ENCODE data around the gene PHYHIPL. TPM values are rescaled to one million over a fixed set of nuclear protein-coding genes. Genes with fewer than 3 reads are reported as not detected.

Gene PHYHIPL
- total RNA-seq, 2 experiments from 2014 or later: not detected

GRCh38 chr10:59173414-59173813, 3.0 kb upstream of the PHYHIPL start:
- H3K36me3 Mint-ChIP-seq (ENCODE audit: low read depth): peaks cover 4% of the 10 kb centered on the region
- DNase-seq: no peak
- ChIA-PET CTCF (no interaction called here), POLR2A (no interaction called here)
- H3K27ac Mint-ChIP-seq: no peak overlapping the region
- H3K4me3 Mint-ChIP-seq: no peak overlapping the region
- H3K27me3 Mint-ChIP-seq: peaks cover 14% of the 10 kb centered on the region
- H3K4me1 Mint-ChIP-seq: peaks cover 4% of the 10 kb centered on the region
- no peaks in the 10 kb centered on the region for H3K9me3 Mint-ChIP-seq

DNA sequence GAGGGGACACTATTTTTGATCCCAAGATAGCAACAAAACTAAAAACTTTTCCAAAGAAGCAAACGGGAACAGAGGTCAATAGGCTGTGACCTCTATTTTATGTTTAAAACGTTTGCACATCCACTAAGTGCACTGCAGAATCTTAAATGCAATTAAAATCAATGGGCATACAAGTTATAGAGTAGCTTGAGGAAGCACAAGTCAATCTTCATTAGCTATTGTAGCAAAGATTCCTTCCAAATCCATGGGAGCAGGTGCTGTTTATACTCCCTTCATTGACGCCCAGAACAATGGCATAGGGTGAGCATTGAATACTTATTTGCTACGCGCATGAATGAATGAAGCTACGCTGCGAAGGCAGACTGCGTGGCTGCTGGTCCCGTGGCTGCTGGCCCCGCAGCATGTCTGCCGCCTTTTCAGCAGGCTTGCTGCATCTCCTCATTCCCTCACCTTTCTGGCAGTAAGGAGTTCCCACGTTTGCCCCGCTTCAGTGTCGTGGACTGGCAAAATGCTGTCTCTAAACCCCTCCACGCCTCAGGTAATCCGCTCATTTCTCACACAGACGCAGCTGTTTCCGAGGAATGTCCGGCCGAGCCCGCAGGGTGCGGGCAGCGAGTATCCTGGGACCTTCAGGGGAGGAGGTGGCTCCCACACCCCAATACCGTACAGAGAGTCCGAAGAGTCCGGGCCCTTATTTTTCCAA, 754 bp upstream of the PHYHIPL start:
- peaks cover 4% of the 10 kb centered on the region for H3K36me3 Mint-ChIP-seq (ENCODE audit: low read depth)
- H3K4me3 Mint-ChIP-seq: no peak overlapping the region
- H3K27me3 Mint-ChIP-seq: peaks cover 14% of the 10 kb centered on the region
- H3K4me1 Mint-ChIP-seq: peaks cover 4% of the 10 kb centered on the region
- H3K9me3 Mint-ChIP-seq: no peaks in the 10 kb centered on the region
- DNase-seq: no peak
- POLR2A ChIA-PET: no interaction called here
- H3K27ac Mint-ChIP-seq: no peak overlapping the region
- CTCF ChIA-PET: no interaction called here

DNA sequence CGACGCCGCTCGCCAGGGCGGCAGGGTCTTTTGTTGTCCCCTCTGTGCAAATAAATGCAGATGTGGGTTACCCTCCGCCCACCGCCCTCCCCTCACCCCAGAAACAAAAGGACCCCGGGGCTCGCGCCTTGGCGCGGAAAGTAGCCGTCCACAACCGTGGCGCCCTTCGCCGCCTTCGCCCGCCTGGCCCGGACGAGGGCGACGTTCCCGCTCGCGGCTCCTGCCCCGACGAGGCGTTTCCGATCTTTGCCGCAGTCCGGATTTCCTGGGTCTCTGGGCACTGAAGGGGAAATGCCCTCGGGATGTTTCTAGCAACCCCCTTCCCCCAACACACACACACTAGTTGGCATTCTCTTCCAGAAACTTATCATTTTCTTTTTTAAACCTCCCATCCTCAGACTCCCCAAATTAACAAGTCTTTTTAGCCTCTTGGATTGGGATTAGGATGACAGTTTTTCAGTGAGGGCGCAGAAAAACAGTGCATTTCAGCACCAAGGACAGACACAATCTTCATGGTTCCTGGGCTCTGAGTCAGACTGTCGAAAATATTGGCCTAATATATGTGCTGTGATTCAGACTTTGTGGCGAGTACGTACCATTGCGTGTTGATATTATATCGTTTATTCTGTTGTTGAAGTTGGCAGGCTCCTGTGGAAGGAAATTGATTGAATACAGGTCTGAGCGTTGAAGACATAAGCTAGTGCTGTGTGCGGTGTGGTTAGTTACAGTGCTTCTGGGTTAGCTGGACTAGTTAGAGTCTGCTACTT, 771 bp downstream of the PHYHIPL start:
- H3K4me3 Mint-ChIP-seq: no peak overlapping the region
- H3K36me3 Mint-ChIP-seq (ENCODE audit: low read depth): peaks cover 4% of the 10 kb centered on the region
- no peaks in the 10 kb centered on the region for H3K9me3 Mint-ChIP-seq
- no peak for DNase-seq
- peaks cover 4% of the 10 kb centered on the region for H3K4me1 Mint-ChIP-seq
- ChIA-PET POLR2A (no interaction called here), CTCF (no interaction called here)
- H3K27me3 Mint-ChIP-seq: peaks cover 14% of the 10 kb centered on the region
- no peak overlapping the region for H3K27ac Mint-ChIP-seq

DNA sequence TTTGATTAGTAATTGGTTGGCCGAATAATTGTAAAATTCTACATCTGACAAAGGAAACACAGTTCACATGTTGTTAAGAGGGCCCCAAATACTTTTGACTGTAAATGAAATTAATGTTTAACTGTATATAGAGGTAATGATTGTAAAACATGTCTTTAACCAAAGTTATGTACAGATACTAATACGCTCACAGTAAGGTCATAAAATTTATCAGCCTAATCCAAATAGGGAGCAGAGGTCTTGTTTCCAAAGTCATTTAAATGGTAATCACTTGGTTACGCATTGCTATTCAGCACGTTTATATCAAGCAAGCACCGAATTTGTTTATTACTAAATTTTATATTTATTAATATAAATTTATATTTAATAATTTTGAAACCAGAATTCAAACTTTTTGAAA, 1.4 kb downstream of the PHYHIPL start:
- H3K9me3 Mint-ChIP-seq: no peaks in the 10 kb centered on the region
- H3K4me3 Mint-ChIP-seq: no peak overlapping the region
- H3K27ac Mint-ChIP-seq: no peak overlapping the region
- peaks cover 4% of the 10 kb centered on the region for H3K36me3 Mint-ChIP-seq (ENCODE audit: low read depth)
- peaks cover 14% of the 10 kb centered on the region for H3K27me3 Mint-ChIP-seq
- ChIA-PET POLR2A (no interaction called here), CTCF (no interaction called here)
- no peak for DNase-seq
- H3K4me1 Mint-ChIP-seq: peaks cover 4% of the 10 kb centered on the region

- no peak for DNase-seq
- H3K27me3 Mint-ChIP-seq: peaks cover 14% of the 10 kb centered on the region
- peaks cover 4% of the 10 kb centered on the region for H3K4me1 Mint-ChIP-seq
- no peak overlapping the region for H3K27ac Mint-ChIP-seq
- H3K36me3 Mint-ChIP-seq (ENCODE audit: low read depth): peaks cover 4% of the 10 kb centered on the region
- H3K9me3 Mint-ChIP-seq: no peaks in the 10 kb centered on the region
- ChIA-PET POLR2A (no interaction called here), CTCF (no interaction called here)
- H3K4me3 Mint-ChIP-seq: no peak overlapping the region
Observed at GRCh38 chr10:59179068-59179467, 2.6 kb downstream of the PHYHIPL start.

- Mint-ChIP-seq H3K9me3 (no peaks in the 10 kb centered on the region), H3K36me3 (ENCODE audit: low read depth) (peaks cover 4% of the 10 kb centered on the region), H3K4me1 (peaks cover 4% of the 10 kb centered on the region), H3K4me3 (no peak overlapping the region), H3K27ac (no peak overlapping the region), H3K27me3 (peaks cover 12% of the 10 kb centered on the region)
- no peak for DNase-seq
- ChIA-PET POLR2A (no interaction called here), CTCF (no interaction called here)
Observed at GRCh38 chr10:59180689-59181270, 4.3 kb downstream of the PHYHIPL start.

GRCh38 chr10:59181668-59182067, 5.2 kb downstream of the PHYHIPL start:
- H3K4me3 Mint-ChIP-seq: no peak overlapping the region
- H3K27me3 Mint-ChIP-seq: peaks cover 8% of the 10 kb centered on the region
- H3K27ac Mint-ChIP-seq: no peak overlapping the region
- peaks cover 4% of the 10 kb centered on the region for H3K4me1 Mint-ChIP-seq
- ChIA-PET CTCF (no interaction called here), POLR2A (no interaction called here)
- no peaks in the 10 kb centered on the region for H3K9me3 Mint-ChIP-seq
- peaks cover 4% of the 10 kb centered on the region for H3K36me3 Mint-ChIP-seq (ENCODE audit: low read depth)
- no peak for DNase-seq

DNA sequence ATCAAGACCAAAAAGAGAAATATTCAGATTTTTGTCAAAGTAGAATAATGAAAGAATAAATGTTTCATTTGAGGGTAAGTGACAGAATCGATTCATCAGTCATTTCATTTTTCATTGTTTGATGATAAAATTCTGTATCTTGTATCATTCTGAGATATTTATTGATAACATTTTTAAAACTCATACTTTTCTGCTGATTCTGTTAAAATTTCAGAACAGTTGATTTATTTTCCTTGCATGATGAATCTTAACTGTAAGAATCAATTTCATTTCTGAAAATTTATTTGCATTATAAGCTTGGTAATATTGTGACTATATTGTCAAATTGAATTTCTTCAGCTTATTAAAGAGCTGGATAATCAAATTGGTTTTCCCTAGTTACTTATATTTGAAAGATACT, 13.9 kb downstream of the PHYHIPL start:
- H3K27ac Mint-ChIP-seq: no peak overlapping the region
- H3K36me3 Mint-ChIP-seq (ENCODE audit: low read depth): no peaks in the 10 kb centered on the region
- H3K9me3 Mint-ChIP-seq: no peaks in the 10 kb centered on the region
- ChIA-PET POLR2A (no interaction called here), CTCF (no interaction called here)
- no peak overlapping the region for H3K4me3 Mint-ChIP-seq
- no peak for DNase-seq
- H3K27me3 Mint-ChIP-seq: no peaks in the 10 kb centered on the region
- H3K4me1 Mint-ChIP-seq: no peaks in the 10 kb centered on the region

DNA sequence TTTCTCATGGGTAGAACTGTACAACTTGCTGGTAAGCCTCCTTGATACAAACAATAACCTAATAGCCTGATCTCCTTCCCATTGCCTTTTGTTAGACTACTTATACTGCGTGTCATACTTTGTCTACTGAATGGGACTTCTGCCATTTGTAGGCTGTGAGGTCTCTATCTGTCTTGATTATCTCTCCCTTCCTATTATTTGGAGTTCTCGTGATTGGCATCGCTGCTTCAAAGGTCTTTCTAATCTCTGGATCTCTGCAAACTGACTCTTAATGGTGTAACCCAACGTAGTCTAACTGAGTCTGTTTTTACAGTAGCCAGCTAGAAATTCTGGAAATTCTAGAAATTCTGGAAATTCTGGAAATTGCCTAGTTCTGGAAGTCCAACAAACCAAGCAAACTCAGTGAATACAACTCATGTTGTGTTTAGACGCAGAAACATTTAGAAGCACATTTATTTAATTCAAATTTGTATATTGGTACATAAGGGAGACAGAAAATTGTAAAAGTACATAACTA, 29.8 kb downstream of the PHYHIPL start:
- Mint-ChIP-seq H3K27me3 (no peaks in the 10 kb centered on the region), H3K9me3 (peaks cover 11% of the 10 kb centered on the region), H3K4me1 (no peaks in the 10 kb centered on the region), H3K36me3 (ENCODE audit: low read depth) (no peaks in the 10 kb centered on the region), H3K27ac (no peak overlapping the region), H3K4me3 (no peak overlapping the region)
- POLR2A ChIA-PET: no interaction called here
- CTCF ChIA-PET: no interaction called here
- DNase-seq: no peak

GRCh38 chr10:59212301-59212798, 35.9 kb downstream of the PHYHIPL start:
- Mint-ChIP-seq H3K9me3 (peaks cover 7% of the 10 kb centered on the region), H3K27ac (no peak overlapping the region), H3K36me3 (ENCODE audit: low read depth) (no peaks in the 10 kb centered on the region), H3K4me1 (no peaks in the 10 kb centered on the region), H3K27me3 (no peaks in the 10 kb centered on the region), H3K4me3 (no peak overlapping the region)
- POLR2A ChIA-PET: no interaction called here
- CTCF ChIA-PET: no interaction called here
- no peak for DNase-seq

- CTCF ChIA-PET: no interaction called here
- DNase-seq: no peak
- Mint-ChIP-seq H3K4me1 (no peaks in the 10 kb centered on the region), H3K27me3 (no peaks in the 10 kb centered on the region), H3K4me3 (no peak overlapping the region), H3K27ac (no peak overlapping the region), H3K36me3 (ENCODE audit: low read depth) (no peaks in the 10 kb centered on the region), H3K9me3 (no peaks in the 10 kb centered on the region)
- POLR2A ChIA-PET: no interaction called here
Observed at GRCh38 chr10:59214160-59214559, 37.7 kb downstream of the PHYHIPL start.

GRCh38 chr10:59216178-59216869, 39.9 kb downstream of the PHYHIPL start:
- H3K27ac Mint-ChIP-seq: no peak overlapping the region
- H3K36me3 Mint-ChIP-seq (ENCODE audit: low read depth): no peaks in the 10 kb centered on the region
- H3K4me1 Mint-ChIP-seq: no peaks in the 10 kb centered on the region
- H3K27me3 Mint-ChIP-seq: no peaks in the 10 kb centered on the region
- ChIA-PET POLR2A (no interaction called here), CTCF (no interaction called here)
- H3K4me3 Mint-ChIP-seq: no peak overlapping the region
- H3K9me3 Mint-ChIP-seq: no peaks in the 10 kb centered on the region
- no peak for DNase-seq

DNA sequence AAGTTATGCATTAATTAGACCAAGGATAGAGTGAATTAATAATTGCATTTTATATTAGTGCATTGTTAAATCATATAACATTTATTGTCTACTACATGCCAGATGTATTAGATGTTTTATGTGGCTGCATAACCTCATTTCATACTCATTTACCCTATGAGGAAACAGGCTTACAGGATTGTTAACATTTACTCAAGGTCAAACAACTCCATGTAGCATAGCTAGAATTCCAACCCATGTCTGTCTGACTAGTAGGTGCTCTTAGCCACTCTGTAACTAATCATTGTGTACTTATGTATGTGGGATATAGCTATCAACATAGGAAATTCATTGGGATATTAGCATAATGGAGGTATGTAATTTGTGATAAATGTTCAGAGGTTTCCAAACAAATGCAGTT, 46.3 kb downstream of the PHYHIPL start:
- Mint-ChIP-seq H3K4me1 (no peaks in the 10 kb centered on the region), H3K4me3 (no peak overlapping the region), H3K27me3 (no peaks in the 10 kb centered on the region), H3K36me3 (ENCODE audit: low read depth) (no peaks in the 10 kb centered on the region), H3K27ac (no peak overlapping the region), H3K9me3 (no peaks in the 10 kb centered on the region)
- CTCF ChIA-PET: no interaction called here
- DNase-seq: no peak
- POLR2A ChIA-PET: no interaction called here

Measured in activated CD4-positive, alpha-beta memory T cell treated with anti-CD3 and anti-CD28 coated beads, Interleukin-2, amount 10 ng/mL, durations not matched to agents 7 days and 5 days (primary cell).